Fibroblast of the aortic adventitia (primary cell): ENCODE data around the gene DNAH17. TPM values are rescaled to one million over a fixed set of nuclear protein-coding genes. Genes with fewer than 3 reads are reported as not detected.

ENCODE experiments used
- DNase-seq: peaks from one replicate; pipeline ENCODE4 v3.0.0-alpha.2; 2010; ENCODE audit warnings: low read depth
- H3K4me3 ChIP-seq: 2 replicates; pipeline ENCODE4 v1.5.1; 2011; ENCODE audit warnings: low read depth, mild to moderate bottlenecking, control low read depth, low read length, moderate library complexity
- CTCF ChIP-seq: IDR thresholded peaks from 2 replicates; pipeline ENCODE4 v1.5.1; 2011; ENCODE audit warnings: mild to moderate bottlenecking, low read length, control low read depth, inconsistent platforms; ENCODE audit not compliant: insufficient read depth
- total RNA-seq: library from RNA; depleted of rRNA; stranded (reverse); fragments of >200 nt; gene quantifications from 2 replicates; pipeline ENCODE4 v1.2.3, GENCODE V29; 2012; ENCODE audit warnings: low replicate concordance

Gene DNAH17
- total RNA-seq, 1 donor, result not detected

GRCh38 chr17:78576389-78577112 lies 645 bp downstream of the DNAH17 start:
- TF ChIP-seq CTCF, result no peak
- no peak overlapping the region for H3K4me3 ChIP-seq
- no peak for DNase-seq

GRCh38 chr17:78575899-78576298 lies 1.3 kb downstream of the DNAH17 start:
- TF ChIP-seq CTCF, result no peak
- H3K4me3 ChIP-seq, result no peak overlapping the region
- DNase-seq, result no peak

DNA sequence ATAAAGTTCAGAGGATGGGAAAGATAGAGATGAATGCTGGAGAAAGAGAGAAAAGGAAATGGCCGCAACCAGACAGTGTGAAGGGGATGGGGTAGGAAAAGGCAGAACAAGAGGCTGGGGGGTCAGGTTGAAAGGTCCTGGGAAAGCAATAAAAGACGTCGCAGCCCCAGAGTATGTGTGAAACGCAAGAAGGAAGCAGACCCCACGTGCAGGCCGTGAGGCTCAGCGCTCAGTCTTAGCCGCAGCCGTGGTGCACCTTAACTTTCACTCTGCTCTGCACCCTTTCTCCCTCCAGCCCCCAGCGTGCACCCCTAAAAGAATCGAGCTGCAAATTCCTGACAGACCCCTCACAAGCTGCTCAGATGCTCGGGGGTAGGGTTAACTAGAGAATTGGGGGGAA lies 1.9 kb downstream of the DNAH17 start:
- no peak for TF ChIP-seq CTCF
- no peak for DNase-seq
- H3K4me3 ChIP-seq, result no peak overlapping the region

DNA sequence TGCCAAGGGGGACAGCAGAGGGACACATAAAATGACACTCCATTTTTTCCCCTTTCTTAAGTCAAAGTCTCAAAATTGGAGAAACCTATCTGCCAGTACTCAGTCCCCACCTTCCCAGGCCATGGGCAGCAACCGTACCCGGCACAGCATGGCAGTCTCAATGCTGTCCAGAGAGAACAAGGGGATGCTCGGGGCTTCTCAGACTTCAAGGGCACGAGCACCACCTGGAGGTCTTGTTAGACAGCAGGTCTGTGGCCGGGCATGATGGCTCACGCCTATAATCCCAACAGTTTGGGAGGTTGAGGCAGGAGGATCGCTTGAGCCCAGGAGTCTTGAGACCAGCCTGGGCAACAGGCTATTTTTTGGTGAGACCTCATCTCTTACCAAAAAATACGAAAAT lies 3.2 kb downstream of the DNAH17 start:
- no peak for DNase-seq
- TF ChIP-seq CTCF, result no peak
- no peak overlapping the region for H3K4me3 ChIP-seq

DNA sequence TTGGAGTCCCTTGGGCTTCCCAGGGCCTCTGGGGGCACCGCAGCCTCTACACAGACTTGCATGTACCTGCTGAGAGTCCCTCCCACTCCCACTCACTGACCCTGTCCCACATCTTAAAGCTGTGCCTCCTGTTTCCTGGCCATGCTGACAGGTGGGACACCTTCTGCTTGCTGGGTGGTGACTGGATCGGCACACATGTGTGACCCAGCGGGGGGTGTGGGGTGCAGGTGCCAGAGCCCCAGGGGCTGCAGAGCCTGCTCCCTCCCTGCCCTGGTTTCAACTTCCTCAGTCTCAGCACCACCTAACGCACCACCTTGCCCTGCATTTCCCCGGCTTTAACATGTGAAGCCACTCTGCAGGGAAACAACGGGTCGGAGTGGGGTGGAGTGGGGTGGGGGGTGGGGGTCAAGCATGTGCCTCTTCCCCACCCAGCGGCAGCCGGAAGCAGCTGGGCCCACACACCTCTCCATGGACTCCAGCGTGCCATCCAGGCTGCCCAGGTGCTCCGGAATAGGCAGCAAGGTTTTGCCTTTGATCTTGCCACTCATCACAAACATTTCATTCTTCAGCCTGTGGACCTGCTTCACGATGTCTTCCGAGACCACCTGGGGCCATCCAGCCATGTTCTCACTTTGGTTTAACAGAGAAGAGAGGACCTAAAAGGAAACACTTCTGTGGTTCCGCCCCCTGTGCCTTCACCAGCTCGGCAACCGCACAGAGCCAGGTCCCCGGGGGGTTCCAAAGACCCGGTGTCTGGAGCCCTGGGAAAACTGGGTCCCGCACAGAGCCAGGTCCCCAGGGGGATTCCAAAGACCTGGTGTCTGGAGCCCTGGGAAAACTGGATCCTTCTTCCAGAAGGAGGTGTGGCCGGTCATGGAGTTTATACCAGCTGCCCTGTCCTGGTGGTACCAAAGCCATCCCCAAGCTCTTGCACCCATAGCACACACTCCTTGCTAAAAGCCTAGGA lies 4.7 kb downstream of the DNAH17 start:
- H3K4me3 ChIP-seq, result no peak overlapping the region
- DNase-seq, result no peak
- no peak for TF ChIP-seq CTCF

- DNase-seq, result no peak
- H3K4me3 ChIP-seq, result no peak overlapping the region
- no peak for TF ChIP-seq CTCF
Measured at GRCh38 chr17:78571329-78571728, 5.9 kb downstream of the DNAH17 start.
